ENCODE results near the gene IL18R1.

The IL18R1 gene, protein sequence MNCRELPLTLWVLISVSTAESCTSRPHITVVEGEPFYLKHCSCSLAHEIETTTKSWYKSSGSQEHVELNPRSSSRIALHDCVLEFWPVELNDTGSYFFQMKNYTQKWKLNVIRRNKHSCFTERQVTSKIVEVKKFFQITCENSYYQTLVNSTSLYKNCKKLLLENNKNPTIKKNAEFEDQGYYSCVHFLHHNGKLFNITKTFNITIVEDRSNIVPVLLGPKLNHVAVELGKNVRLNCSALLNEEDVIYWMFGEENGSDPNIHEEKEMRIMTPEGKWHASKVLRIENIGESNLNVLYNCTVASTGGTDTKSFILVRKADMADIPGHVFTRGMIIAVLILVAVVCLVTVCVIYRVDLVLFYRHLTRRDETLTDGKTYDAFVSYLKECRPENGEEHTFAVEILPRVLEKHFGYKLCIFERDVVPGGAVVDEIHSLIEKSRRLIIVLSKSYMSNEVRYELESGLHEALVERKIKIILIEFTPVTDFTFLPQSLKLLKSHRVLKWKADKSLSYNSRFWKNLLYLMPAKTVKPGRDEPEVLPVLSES

DNA sequence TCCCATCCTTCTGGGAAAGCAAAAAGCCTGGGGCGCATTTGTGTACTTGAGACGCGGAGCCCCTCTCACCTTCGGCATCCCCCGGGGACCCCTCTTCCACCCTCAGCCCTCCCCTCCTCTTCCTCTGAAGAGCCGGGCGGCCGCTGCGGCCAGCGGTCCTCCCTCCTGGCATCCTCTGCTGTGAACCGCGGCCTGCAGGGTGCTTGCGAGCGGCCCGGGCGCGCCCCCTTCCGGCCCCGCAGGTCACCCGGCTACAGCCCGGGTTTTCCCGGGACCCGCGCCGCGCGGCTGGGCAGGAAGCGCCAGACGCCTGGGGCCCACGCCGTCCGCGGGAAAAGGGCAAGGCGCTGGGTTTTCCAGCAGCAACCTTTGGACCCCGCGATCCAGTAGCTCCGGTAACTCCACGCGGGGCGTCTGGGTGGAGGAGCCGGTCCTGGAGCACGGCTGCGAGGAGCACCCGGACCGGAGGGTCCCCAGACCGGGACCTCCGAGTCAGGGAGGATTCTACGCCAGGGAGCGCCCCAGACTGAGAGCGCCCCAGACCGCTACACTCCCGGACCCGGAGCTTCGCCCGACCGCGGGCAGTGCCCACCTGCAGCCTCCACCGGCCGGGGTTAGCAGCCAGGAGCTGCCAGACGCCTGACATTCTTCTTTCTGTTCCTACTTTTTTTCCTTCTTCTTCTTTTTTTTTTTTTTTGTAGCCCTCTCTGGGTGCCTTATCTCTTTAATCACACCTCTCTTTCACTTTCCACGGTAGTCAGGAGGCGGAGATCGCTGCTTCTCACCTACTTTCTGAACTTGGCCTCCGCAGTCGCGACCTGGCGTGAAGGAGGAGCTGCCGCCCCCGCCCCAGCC, at the start of gene IL18R1:
IL18R1 (plus strand) TSS at position 271 of the 855 bp plus-strand sequence. CDS start 6,865 bp downstream, outside the sequence.
- TF ChIP-seq, protein P1, sequence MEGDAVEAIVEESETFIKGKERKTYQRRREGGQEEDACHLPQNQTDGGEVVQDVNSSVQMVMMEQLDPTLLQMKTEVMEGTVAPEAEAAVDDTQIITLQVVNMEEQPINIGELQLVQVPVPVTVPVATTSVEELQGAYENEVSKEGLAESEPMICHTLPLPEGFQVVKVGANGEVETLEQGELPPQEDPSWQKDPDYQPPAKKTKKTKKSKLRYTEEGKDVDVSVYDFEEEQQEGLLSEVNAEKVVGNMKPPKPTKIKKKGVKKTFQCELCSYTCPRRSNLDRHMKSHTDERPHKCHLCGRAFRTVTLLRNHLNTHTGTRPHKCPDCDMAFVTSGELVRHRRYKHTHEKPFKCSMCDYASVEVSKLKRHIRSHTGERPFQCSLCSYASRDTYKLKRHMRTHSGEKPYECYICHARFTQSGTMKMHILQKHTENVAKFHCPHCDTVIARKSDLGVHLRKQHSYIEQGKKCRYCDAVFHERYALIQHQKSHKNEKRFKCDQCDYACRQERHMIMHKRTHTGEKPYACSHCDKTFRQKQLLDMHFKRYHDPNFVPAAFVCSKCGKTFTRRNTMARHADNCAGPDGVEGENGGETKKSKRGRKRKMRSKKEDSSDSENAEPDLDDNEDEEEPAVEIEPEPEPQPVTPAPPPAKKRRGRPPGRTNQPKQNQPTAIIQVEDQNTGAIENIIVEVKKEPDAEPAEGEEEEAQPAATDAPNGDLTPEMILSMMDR (IDR thresholded peaks at IDR 0.05; ENCODE audit: extremely low read depth, missing control alignments): peak; percentile 88
- DNase-seq (ENCODE audit: low spot score): peak; percentile 80

- TF ChIP-seq, protein P1 (IDR thresholded peaks at IDR 0.05; ENCODE audit: extremely low read depth, missing control alignments): no peak
- DNase-seq (ENCODE audit: low spot score): no peak
These were observed 49.5 kb upstream of the IL18R1 start for GRCh38 chr2:102306125-102306524.

- DNase-seq (ENCODE audit: low spot score): no peak
- TF ChIP-seq, protein P1 (IDR thresholded peaks at IDR 0.05; ENCODE audit: extremely low read depth, missing control alignments): no peak
These were observed 44.5 kb upstream of the IL18R1 start, which contains the start of gene IL1RL1 for GRCh38 chr2:102310964-102311640. IL1RL1 (plus strand) TSS chr2:102311563; CDS start chr2:102338265, 26,702 bp downstream.

DNA sequence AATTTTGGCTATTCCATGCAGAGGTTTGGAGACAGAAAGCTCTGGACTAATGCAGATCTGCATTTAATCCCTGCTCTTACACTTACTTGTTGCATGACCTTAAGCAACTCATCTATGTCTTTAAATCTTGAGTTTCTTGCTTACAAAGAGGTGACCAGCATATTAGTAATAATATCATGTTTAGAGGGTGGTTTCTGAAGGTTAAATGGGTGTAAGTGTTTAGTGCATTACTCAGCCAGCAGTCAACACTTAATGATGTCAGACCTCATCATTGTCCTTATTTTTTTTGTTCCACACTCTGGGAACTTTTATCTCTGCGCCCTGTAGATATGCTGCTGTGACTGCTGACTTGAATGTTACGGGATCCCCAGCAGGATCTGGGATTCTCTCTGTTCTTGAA, 42.6 kb upstream of the IL18R1 start:
- TF ChIP-seq, protein P1 (IDR thresholded peaks at IDR 0.05; ENCODE audit: extremely low read depth, missing control alignments): no peak
- DNase-seq (ENCODE audit: low spot score): no peak

DNA sequence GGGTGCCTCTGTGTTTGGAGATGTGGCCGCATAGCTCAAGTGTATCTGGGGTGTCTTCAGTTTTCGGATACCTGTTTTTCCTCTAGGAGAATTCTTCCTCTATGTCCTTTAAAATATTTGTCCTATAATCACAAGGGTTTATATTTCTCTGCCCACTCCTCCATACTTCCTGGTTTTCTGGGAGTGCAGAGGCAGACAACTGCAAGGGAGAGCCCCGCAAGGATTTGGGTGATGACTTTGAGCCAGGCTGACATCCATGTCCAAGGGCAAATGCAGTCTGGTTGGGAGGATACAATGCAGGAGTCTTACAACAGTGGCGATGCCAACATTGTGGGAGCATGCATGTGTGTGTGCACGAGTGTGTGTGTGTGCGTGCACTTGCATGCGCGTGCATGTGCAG, 42.1 kb upstream of the IL18R1 start:
- TF ChIP-seq, protein P1 (IDR thresholded peaks at IDR 0.05; ENCODE audit: extremely low read depth, missing control alignments): no peak
- DNase-seq (ENCODE audit: low spot score): no peak

- TF ChIP-seq, protein P1 (IDR thresholded peaks at IDR 0.05; ENCODE audit: extremely low read depth, missing control alignments): no peak
- DNase-seq (ENCODE audit: low spot score): no peak
These were observed 41.6 kb upstream of the IL18R1 start for GRCh38 chr2:102313950-102314349.

Measured in GM20000 (cell line).